H1 (cell line): Measurements from ENCODE around the gene CISH. TPM values are rescaled to one million over a fixed set of nuclear protein-coding genes. Genes with fewer than 3 reads are reported as not detected.

Experiments used
- CTCF ChIA-PET: fragments of 300-600 bp; sonication (Branson Sonifier 250); formaldehyde crosslinking; loops from one replicate; lab custom pipeline; 2021; ENCODE audit not compliant: partially characterized antibody; lab: Charles Lee
- POLR2A ChIA-PET: fragments of 300-600 bp; sonication (Branson Sonifier 250); formaldehyde crosslinking; loops from one replicate; lab custom pipeline; 2021; ENCODE audit warnings: inconsistent platforms; ENCODE audit not compliant: partially characterized antibody; lab: Charles Lee
- DNase-seq, 2 experiments: peaks; one replicate each; pipeline versions ENCODE4 v3.0.0 to v3.0.0-alpha.2; 2010 to 2022; ENCODE audit warnings: low spot score in 2 of 2, low read depth in 1 of 2, mixed read lengths in 1 of 2
- FAIRE-seq: peaks from 2 replicates; lab custom pipeline; 2011; peaks lifted over from hg19 to GRCh38; lab: Jason Lieb, UNC
- H2AFZ ChIP-seq: 2 replicates; pipeline ENCODE4 v1.8.1; 2012; ENCODE audit warnings: low read length, inconsistent platforms
- H2AK5ac ChIP-seq: 2 replicates; pipeline ENCODE4 v1.6.1; 2013; ENCODE audit warnings: low read depth, low read length
- H2BK120ac ChIP-seq: replicated peaks from 2 replicates; pipeline ENCODE3; 2013; ENCODE audit warnings: low read depth, low read length, inconsistent platforms
- H2BK12ac ChIP-seq: 2 replicates; pipeline ENCODE4 v1.6.1; 2013; ENCODE audit warnings: low read depth, low read length
- H2BK15ac ChIP-seq: 2 replicates; pipeline ENCODE4 v1.6.1; 2013; ENCODE audit warnings: low read length
- H2BK20ac ChIP-seq: 2 replicates; pipeline ENCODE4 v1.6.1; 2013; ENCODE audit warnings: low read length
- H2BK5ac ChIP-seq: 2 replicates; pipeline ENCODE4 v1.6.1; 2013; ENCODE audit warnings: low read depth, low read length
- H3K14ac ChIP-seq: 2 replicates; pipeline ENCODE4 v1.6.1; 2013; ENCODE audit warnings: inconsistent platforms; ENCODE audit not compliant: insufficient read length
- H3K18ac ChIP-seq: 2 replicates; pipeline ENCODE4 v1.6.1; 2013; ENCODE audit warnings: low read length; ENCODE audit errors: extremely low read depth
- H3K23ac ChIP-seq: 2 replicates; pipeline ENCODE4 v1.6.1; 2013; ENCODE audit warnings: inconsistent platforms; ENCODE audit not compliant: insufficient read length
- H3K23me2 ChIP-seq: 2 replicates; pipeline ENCODE4 v1.6.1; 2013; ENCODE audit warnings: low read depth, low read length
- H3K27ac ChIP-seq: 2 replicates; pipeline ENCODE4 v1.6.1; 2011; ENCODE audit warnings: low read depth, low read length, inconsistent platforms
- H3K27me3 ChIP-seq, 4 experiments: replicated peaks in 1 of 4; 1 replicate in 1 of 4; 2 replicates in 3 of 4; pipeline versions ENCODE4 v1.6.1 to v1.8.1; 2011 to 2013; ENCODE audit warnings: low read length in 3 of 4, mild to moderate bottlenecking in 3 of 4, inconsistent platforms in 2 of 4, mixed read lengths in 2 of 4, moderate library complexity in 1 of 4; ENCODE audit not compliant: control insufficient read depth in 3 of 4, insufficient read depth in 3 of 4; ENCODE audit errors: extremely low read depth in 1 of 4
- H3K36me3 ChIP-seq, 4 experiments: 2 replicates each; pipeline versions ENCODE4 v1.6.1 to v1.8.1; 2011 to 2013; ENCODE audit warnings: mild to moderate bottlenecking in 4 of 4, low read length in 3 of 4, moderate library complexity in 2 of 4, control low read depth in 1 of 4, inconsistent platforms in 1 of 4; ENCODE audit not compliant: insufficient read depth in 4 of 4, control insufficient read depth in 2 of 4
- H3K4ac ChIP-seq: replicated peaks from 2 replicates; pipeline ENCODE3; 2013; ENCODE audit warnings: low read length, low read depth, mixed read lengths, inconsistent platforms; ENCODE audit not compliant: insufficient read length
- H3K4me1 ChIP-seq, 4 experiments: replicated peaks in 1 of 4; 1 replicate in 1 of 4; 2 replicates in 3 of 4; pipeline versions ENCODE4 v1.6.1 to v1.8.1; 2011 to 2013; ENCODE audit warnings: low read length in 3 of 4, inconsistent platforms in 2 of 4, mixed read lengths in 1 of 4; ENCODE audit not compliant: insufficient read depth in 4 of 4, control insufficient read depth in 3 of 4
- H3K4me2 ChIP-seq, 2 experiments: 2 replicates each; pipeline versions ENCODE4 v1.6.1 to v1.8.1; 2011 to 2013; ENCODE audit warnings: low read depth in 2 of 2, low read length in 2 of 2, control low read depth in 1 of 2, inconsistent platforms in 1 of 2, mild to moderate bottlenecking in 1 of 2; ENCODE audit not compliant: insufficient read depth in 1 of 2
- H3K4me3 ChIP-seq, 4 experiments: fragments of 200-600, 300-600 bp in 1 of 4; sonication (generic), shearing (Covaris generic), sonication (Bioruptor Twin) in 1 of 4; 2 replicates each; pipeline versions ENCODE4 v1.5.1 to v1.8.1; 2011 to 2016; ENCODE audit warnings: low read length in 4 of 4, low read depth in 3 of 4, control low read depth in 2 of 4, inconsistent platforms in 2 of 4, mild to moderate bottlenecking in 2 of 4, mixed read lengths in 1 of 4, moderate library complexity in 1 of 4; ENCODE audit not compliant: insufficient read depth in 2 of 4; ENCODE audit errors: extremely low read depth in 1 of 4
- H3K56ac ChIP-seq: replicated peaks from 2 replicates; pipeline ENCODE3; 2013; ENCODE audit warnings: low read depth, mild to moderate bottlenecking, mixed read lengths, low read length, inconsistent platforms; ENCODE audit not compliant: insufficient read length
- H3K79me1 ChIP-seq: 2 replicates; pipeline ENCODE4 v1.6.1; 2013; ENCODE audit warnings: low read depth, low read length, control low read depth
- H3K79me2 ChIP-seq, 2 experiments: 2 replicates each; pipeline versions ENCODE4 v1.6.1 to v1.8.1; 2012 to 2013; ENCODE audit warnings: low read length in 2 of 2, mild to moderate bottlenecking in 2 of 2, inconsistent platforms in 1 of 2; ENCODE audit not compliant: insufficient read depth in 2 of 2, control insufficient read depth in 1 of 2
- H3K9ac ChIP-seq, 4 experiments: replicated peaks in 1 of 4; 1 replicate in 1 of 4; 2 replicates in 3 of 4; pipeline versions ENCODE4 v1.6.1 to v1.8.1; 2011 to 2013; ENCODE audit warnings: low read depth in 3 of 4, low read length in 3 of 4, control low read depth in 2 of 4, mild to moderate bottlenecking in 2 of 4, moderate library complexity in 2 of 4, inconsistent platforms in 1 of 4; ENCODE audit errors: extremely low read depth in 1 of 4
- H3K9me3 ChIP-seq, 2 experiments: 2 replicates each; pipeline versions ENCODE4 v1.6.1 to v1.8.1; 2012 to 2013; ENCODE audit warnings: mild to moderate bottlenecking in 2 of 2, moderate library complexity in 2 of 2, control low read depth in 1 of 2, inconsistent platforms in 1 of 2, low read depth in 1 of 2, low read length in 1 of 2, mixed read lengths in 1 of 2; ENCODE audit not compliant: insufficient read depth in 2 of 2
- H4K20me1 ChIP-seq, 2 experiments: replicated peaks in 1 of 2; 2 replicates each; pipeline versions ENCODE3 to v1.8.1; 2011 to 2013; ENCODE audit warnings: inconsistent platforms in 2 of 2, low read length in 2 of 2, mild to moderate bottlenecking in 1 of 2; ENCODE audit not compliant: insufficient read depth in 2 of 2, control insufficient read depth in 1 of 2
- H4K5ac ChIP-seq: 2 replicates; pipeline ENCODE4 v1.6.1; 2013; ENCODE audit warnings: low read length, low read depth, mixed read lengths, inconsistent platforms; ENCODE audit not compliant: insufficient read length
- H4K8ac ChIP-seq: 2 replicates; pipeline ENCODE4 v1.8.0; 2013; ENCODE audit warnings: mild to moderate bottlenecking, moderate library complexity, low read length, inconsistent platforms; ENCODE audit not compliant: insufficient read depth; ENCODE audit errors: extremely low read depth
- H4K91ac ChIP-seq: replicated peaks from 2 replicates; pipeline ENCODE3; 2013; ENCODE audit warnings: low read length, mixed read lengths, inconsistent platforms; ENCODE audit not compliant: insufficient read length
- CHD2 ChIP-seq: IDR thresholded peaks from 2 replicates; pipeline ENCODE4 v1.6.1; 2012; ENCODE audit warnings: low read length, improper control_type of control experiment
- EZH2 ChIP-seq: fragments of 200-600 bp; sonication (generic); IDR thresholded peaks from 2 replicates; pipeline ENCODE4 v1.7.1; 2012; ENCODE audit warnings: low read depth, mild to moderate bottlenecking, moderate library complexity, low read length, inconsistent platforms; ENCODE audit not compliant: severe bottlenecking
- GABPA ChIP-seq: IDR thresholded peaks from 2 replicates; pipeline ENCODE4 v1.6.1; 2011; ENCODE audit warnings: mild to moderate bottlenecking, low read length, moderate library complexity, borderline replicate concordance; ENCODE audit not compliant: insufficient read depth
- JUND ChIP-seq: IDR thresholded peaks from 2 replicates; pipeline ENCODE4 v1.6.1; 2011; ENCODE audit warnings: mild to moderate bottlenecking, improper control_type of control experiment, low read length
- KDM5A ChIP-seq: fragments of 200-600 bp; IDR thresholded peaks from 2 replicates; pipeline ENCODE4 v1.7.1; 2012; ENCODE audit warnings: mild to moderate bottlenecking, low read length, inconsistent platforms, mixed read lengths
- NANOG ChIP-seq: IDR thresholded peaks from 2 replicates; pipeline ENCODE4 v1.6.1; 2011; ENCODE audit warnings: low read length, low read depth, mild to moderate bottlenecking, inconsistent platforms; ENCODE audit not compliant: insufficient read depth, poor library complexity, severe bottlenecking
- PHF8 ChIP-seq: fragments of 200-600 bp; sonication (generic); conservative IDR thresholded peaks from 2 replicates; pipeline ENCODE4 v1.7.1; 2012; ENCODE audit warnings: low read depth, mild to moderate bottlenecking, inconsistent platforms, low read length, moderate library complexity
- SIRT6 ChIP-seq: IDR thresholded peaks from one replicate; pipeline ENCODE4 v1.7.1; 2012; ENCODE audit warnings: low read length, inconsistent platforms
- SP4 ChIP-seq: IDR thresholded peaks from 2 replicates; pipeline ENCODE4 v1.6.1; 2012; ENCODE audit warnings: low read length, inconsistent platforms
- TAF1 ChIP-seq: IDR thresholded peaks from 2 replicates; pipeline ENCODE4 v1.6.1; 2011; ENCODE audit warnings: mild to moderate bottlenecking, low read depth, low read length
- TEAD4 ChIP-seq: IDR thresholded peaks from 2 replicates; pipeline ENCODE4 v1.6.1; 2012; ENCODE audit warnings: low read depth, low read length, inconsistent platforms, mixed read lengths
- WGBS, 2 experiments: shearing (Covaris generic) in 1 of 2; methylation state at CpG; one replicate each; pipeline versions ENCODE4 v1.1.6 to v1.1.7; 2013 to 2015; ENCODE audit warnings: low lambda C conversion rate in 2 of 2, mixed read lengths in 2 of 2, inconsistent platforms in 1 of 2, low coverage in 1 of 2, missing lambda C conversion rate in 1 of 2; ENCODE audit not compliant: insufficient replicate concordance in 2 of 2, insufficient coverage in 1 of 2, insufficient read length in 1 of 2; ENCODE audit errors: extremely low coverage in 1 of 2, missing lambda C conversion rate in 1 of 2; 5-methylcytosine and 5-hydroxymethylcytosine counted together
- polyA plus RNA-seq, 7 experiments: library from polyadenylated mRNA; depleted of rRNA in 3 of 7; stranded (reverse) in 5 of 7; unstranded in 2 of 7; fragments of >200 nt in 5 of 7; fragments of 200-250 nt in 2 of 7; gene quantifications; 1 replicate in 5 of 7; 2 replicates in 1 of 7; 4 replicates in 1 of 7; pipeline versions ENCODE4 v1.2.1 to v1.2.3, GENCODE V29; 2011 to 2013; ENCODE audit warnings: missing spikeins in 2 of 7, mixed read lengths in 2 of 7
- total RNA-seq: library from RNA; stranded (reverse); fragmentation: NEBNext Ultra II Directional; extraction: Animal tissue kit (Norgen Biotek cat#: 25700); gene quantifications from 2 replicates; pipeline ENCODE4 v1.2.1, GENCODE V29; 2021
- TF ChIP-seq, protein P1 (sequence below): IDR thresholded peaks from 2 replicates; pipeline ENCODE4 v1.6.1; 2012; ENCODE audit warnings: inconsistent platforms

Gene CISH
- total and polyA plus RNA-seq, 2 of the 8 experiments (the other 6 are each of a cell fraction or from before 2014, with no cell fraction given) = 1.9 to 2.2 TPM

DNA sequence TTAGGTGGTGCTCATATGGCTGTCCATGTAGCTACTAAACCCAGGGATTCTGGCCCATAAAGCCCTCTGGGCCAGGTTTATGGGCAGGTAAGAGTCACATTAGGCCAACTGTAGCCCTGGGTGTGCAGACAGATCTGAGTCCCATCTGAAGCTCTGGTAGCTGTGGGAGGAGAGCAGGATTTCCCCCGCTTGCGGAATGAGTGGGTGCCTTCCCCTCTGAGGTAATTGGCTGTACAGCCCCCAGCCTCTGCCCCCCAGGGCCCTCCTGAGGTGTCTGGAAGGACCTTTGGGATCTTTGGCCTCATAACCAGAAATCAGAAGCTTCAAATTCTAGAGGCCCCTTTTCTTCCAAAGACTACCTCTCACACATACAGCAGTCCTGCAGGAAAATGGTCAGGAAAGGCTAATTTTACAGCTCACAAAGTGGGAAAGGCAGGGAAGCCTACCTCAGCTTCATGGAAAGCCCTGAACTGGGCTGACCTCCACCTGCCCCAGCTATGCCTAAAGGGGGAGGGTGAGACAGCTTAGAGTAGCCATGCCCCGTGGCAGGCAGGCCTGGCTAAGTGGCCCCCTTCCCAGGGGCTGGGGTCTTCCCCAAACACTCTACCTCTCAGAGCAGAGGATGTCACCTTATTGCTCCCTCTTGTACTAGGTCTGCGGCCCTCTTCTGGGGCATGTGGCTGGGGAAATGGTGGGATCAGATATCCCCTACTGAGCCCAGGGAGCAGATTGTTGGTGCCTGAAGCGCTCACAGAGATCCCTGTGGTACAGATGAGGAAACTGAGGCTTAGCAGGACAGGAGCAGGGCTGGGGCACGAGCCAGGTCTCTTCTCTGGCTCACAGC is 25.4 kb downstream of the CISH start:
- POLR2A ChIA-PET = interaction anchor here (1.1 to 3.1 kb wide), 6 partner anchors 8 to 55 kb away, joined by 3 to 12 read pairs (median 5); partner anchors contain the start of gene HEMK1
- TF ChIP-seq CHD2 (no peak), SIRT6 (no peak), TEAD4 (no peak), PHF8 (no peak), KDM5A (no peak), NANOG (no peak), TAF1 (no peak), GABPA (no peak), SP4 (no peak), JUND (no peak), EZH2 (no peak)
- TF ChIP-seq, protein P1, sequence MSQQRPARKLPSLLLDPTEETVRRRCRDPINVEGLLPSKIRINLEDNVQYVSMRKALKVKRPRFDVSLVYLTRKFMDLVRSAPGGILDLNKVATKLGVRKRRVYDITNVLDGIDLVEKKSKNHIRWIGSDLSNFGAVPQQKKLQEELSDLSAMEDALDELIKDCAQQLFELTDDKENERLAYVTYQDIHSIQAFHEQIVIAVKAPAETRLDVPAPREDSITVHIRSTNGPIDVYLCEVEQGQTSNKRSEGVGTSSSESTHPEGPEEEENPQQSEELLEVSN = no peak

More for the DNA sequence above, 25.4 kb downstream of the CISH start:
- Histone ChIP-seq H3K56ac (no peak overlapping the region), H2AK5ac (no peak overlapping the region), H3K79me1 (no peaks in the 10 kb centered on the region), H2BK12ac (no peak overlapping the region), H3K14ac (no peak overlapping the region), H2BK5ac (no peak overlapping the region), H2BK15ac (no peak overlapping the region), H2BK120ac (no peak overlapping the region), H4K5ac (no peak overlapping the region), H3K4me2 (no peak overlapping the region), H3K9me3 (no peaks in the 10 kb centered on the region), H3K9ac (no peak overlapping the region), H4K8ac (no peak overlapping the region), H3K4ac (no peak overlapping the region), H3K18ac (no peak overlapping the region), H2AFZ (no peak overlapping the region), H4K20me1 (peaks cover 0 to 2% of the 10 kb centered on the region in 2 experiments), H3K4me3 (no peak overlapping the region), H3K36me3 (no peaks in the 10 kb centered on the region), H3K23me2 (no peaks in the 10 kb centered on the region), H3K4me1 (no peaks in the 10 kb centered on the region), H2BK20ac (no peak overlapping the region), H3K79me2 (no peaks in the 10 kb centered on the region), H3K27me3 (peaks cover 0 to 2% (median 0%) of the 10 kb centered on the region in 4 experiments; a peak in 1 of 7 replicates), H3K27ac (no peak overlapping the region), H3K23ac (no peak overlapping the region), H4K91ac (no peak overlapping the region)
- 86% methylated on average over 6 of the region's 6 CpGs; no CpG with 5 or more reads in 1 of the 2 experiments for WGBS, 2 experiments
- FAIRE-seq (no peak), DNase-seq (no peak)
- CTCF ChIA-PET = interaction anchor here (0.5 to 11.1 kb wide), 6 partner anchors 10 to 804 kb away, joined by 3 to 233 read pairs (median 4); partner anchors contain the start of genes CISH, HEMK1 and MAPKAPK3
